Esophagus (tissue), 2 donors: ENCODE data around the gene FHIT. TPM values are rescaled to one million over a fixed set of nuclear protein-coding genes. Genes with fewer than 3 reads are reported as not detected.
"Not testable (repeated sequence)": the region's sequence is repeated elsewhere in the genome, so short reads cannot be mapped to it uniquely, and the experiment has no call there.

Experiments used
- H3K27ac ChIP-seq, 2 donors: one replicate each; pipeline ENCODE4 v1.5.1; 2013; ENCODE audit warnings: low read depth in 2 of 2, mild to moderate bottlenecking in 2 of 2, inconsistent platforms in 1 of 2, low read length in 1 of 2, moderate library complexity in 1 of 2
- H3K27me3 ChIP-seq, 2 donors: one replicate each; pipeline ENCODE4 v1.6.1; 2013; ENCODE audit warnings: low read length in 2 of 2, control low read depth in 1 of 2, mild to moderate bottlenecking in 1 of 2; ENCODE audit not compliant: insufficient read depth in 2 of 2, control insufficient read depth in 1 of 2
- H3K36me3 ChIP-seq, 2 donors: one replicate each; pipeline ENCODE4 v1.6.1; 2013; ENCODE audit warnings: low read length in 1 of 2; ENCODE audit not compliant: control insufficient read depth in 2 of 2, insufficient read depth in 2 of 2
- H3K4me1 ChIP-seq, 2 donors: one replicate each; pipeline ENCODE4 v1.6.1; 2013; ENCODE audit warnings: low read length in 1 of 2; ENCODE audit not compliant: control insufficient read depth in 2 of 2, insufficient read depth in 2 of 2
- H3K4me3 ChIP-seq, 2 donors: one replicate each; pipeline ENCODE4 v1.5.1; 2013; ENCODE audit warnings: low read length in 2 of 2, mild to moderate bottlenecking in 2 of 2, low read depth in 1 of 2, moderate library complexity in 1 of 2
- H3K9me3 ChIP-seq, 2 donors: one replicate each; pipeline ENCODE4 v1.6.1; 2013; ENCODE audit warnings: mild to moderate bottlenecking in 2 of 2, low read depth in 1 of 2, low read length in 1 of 2, moderate library complexity in 1 of 2; ENCODE audit not compliant: control insufficient read depth in 2 of 2, insufficient read depth in 1 of 2
- WGBS, 2 donors: extraction: QIAGEN DNeasy Blood & Tissue Kit; methylation state at CpG; one replicate each; pipeline ENCODE4 v1.1.7; 2013; 5-methylcytosine and 5-hydroxymethylcytosine counted together
- polyA plus RNA-seq, 2 donors: library from polyadenylated mRNA; stranded (reverse); fragments of 200-250 nt; gene quantifications; one replicate each; pipeline ENCODE4 v1.2.3, GENCODE V29; 2013
- donor health status: healthy with polysubstance abuse.
- donor health status: Bipolar disorder and iron deficiency.

FHIT gene
- polyA plus RNA-seq, 2 donors = 3.4 to 5.0 TPM

DNA sequence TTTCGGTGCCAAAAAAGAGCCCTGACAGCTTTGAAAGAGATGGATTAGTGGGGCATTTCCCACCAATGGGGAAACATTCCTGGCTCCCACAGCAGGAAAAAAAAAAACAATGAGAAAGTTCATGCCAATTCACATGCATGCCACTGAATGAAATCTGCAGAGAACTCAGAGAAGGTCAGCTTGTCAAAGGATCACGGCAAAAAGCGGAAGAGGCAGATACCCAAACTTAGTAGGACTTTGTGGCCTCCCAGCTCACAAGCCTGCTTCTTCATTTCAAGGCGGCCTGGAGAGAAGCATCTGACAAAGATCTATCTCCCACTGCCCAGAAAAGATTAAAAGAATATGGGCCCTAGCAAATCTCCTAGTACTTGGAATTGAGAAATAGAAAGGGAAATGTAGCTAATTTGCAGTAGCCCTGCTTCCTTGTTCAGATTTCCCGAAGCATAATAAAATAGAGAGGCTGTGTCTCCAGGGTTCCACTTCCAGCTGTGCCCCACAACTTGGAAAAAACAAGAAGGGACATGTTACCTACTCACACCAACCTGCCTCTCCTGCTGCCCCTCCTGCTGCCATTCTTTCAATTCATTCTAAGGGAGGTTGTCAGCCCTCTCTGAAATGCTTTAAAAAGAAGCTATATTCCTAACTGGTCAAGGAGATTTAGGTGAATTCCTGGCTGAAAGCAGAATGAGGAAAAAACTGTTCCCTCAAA is 170.4 kb downstream of the FHIT start:
- Histone ChIP-seq H3K27ac (no peak overlapping the region), H3K4me1 (no peaks in the 10 kb centered on the region), H3K27me3 (no peaks in the 10 kb centered on the region), H3K4me3 (no peak overlapping the region), H3K9me3 (no peaks in the 10 kb centered on the region), H3K36me3 (no peaks in the 10 kb centered on the region)
- 55 to 62% methylated on average over 5 of the region's 5 CpGs for WGBS, 2 donors

DNA sequence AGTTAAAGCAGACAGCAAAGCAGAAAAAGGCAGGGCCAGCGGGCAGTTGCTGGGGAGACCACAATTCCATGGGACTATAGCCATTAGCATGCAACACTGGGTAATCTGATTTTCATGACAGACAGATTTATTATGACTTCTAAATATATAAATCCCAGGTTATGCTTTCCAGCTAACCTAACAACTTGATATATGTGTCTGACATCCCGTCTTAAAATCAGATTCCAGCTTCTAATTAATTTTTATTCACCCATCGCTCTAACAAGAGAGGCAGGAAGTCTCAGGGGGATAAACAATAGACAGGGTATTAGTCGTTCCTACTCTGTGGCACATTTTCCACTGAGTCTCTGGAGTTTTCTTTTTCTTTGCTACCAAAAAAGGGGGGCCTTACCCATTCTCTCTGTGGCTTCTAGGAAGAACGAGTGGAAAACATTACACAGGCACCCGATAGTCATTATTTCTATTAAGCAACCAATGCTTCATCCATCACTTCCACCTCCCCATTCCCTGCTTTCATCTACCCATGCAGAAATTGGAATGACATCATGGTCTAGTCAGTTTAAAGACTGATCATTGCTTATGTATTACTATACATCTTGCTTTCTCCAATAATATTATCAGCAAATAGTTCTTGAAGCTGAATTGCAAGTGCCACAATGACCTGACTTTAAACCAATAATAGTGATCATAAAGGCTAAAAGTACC is 173.1 kb downstream of the FHIT start:
- H3K9me3 ChIP-seq = no peaks in the 10 kb centered on the region
- 66 to 71% methylated on average over 6 of the region's 6 CpGs for WGBS, 2 donors
- no peak overlapping the region for H3K4me3 ChIP-seq
- no peak overlapping the region for H3K27ac ChIP-seq
- no peaks in the 10 kb centered on the region for H3K4me1 ChIP-seq
- no peaks in the 10 kb centered on the region for H3K27me3 ChIP-seq
- no peaks in the 10 kb centered on the region for H3K36me3 ChIP-seq

DNA sequence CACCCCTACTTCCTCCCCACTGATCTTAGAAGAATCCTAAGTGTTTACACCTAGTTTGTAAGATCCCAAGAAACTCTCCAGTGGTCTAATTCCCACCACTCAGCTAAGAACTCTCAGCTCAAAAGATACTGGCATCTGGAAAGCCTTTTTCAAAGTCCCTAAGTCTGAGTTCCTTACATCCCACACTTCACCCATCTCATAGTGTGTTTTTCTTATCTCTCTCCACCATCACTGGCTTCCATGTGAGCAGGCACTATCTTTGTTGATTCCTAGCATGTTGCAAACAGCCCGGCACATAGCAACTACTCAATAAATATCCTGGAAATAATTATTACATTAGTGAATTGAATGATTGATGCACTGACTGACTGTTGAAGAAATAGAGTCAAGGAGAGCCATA is 173.7 kb downstream of the FHIT start:
- WGBS, 2 donors = 89 to 97% methylated on average over 1 of the region's 1 CpG
- H3K4me1 ChIP-seq = no peaks in the 10 kb centered on the region
- H3K27ac ChIP-seq = no peak overlapping the region
- H3K4me3 ChIP-seq = no peak overlapping the region
- no peaks in the 10 kb centered on the region for H3K9me3 ChIP-seq
- H3K36me3 ChIP-seq = no peaks in the 10 kb centered on the region
- H3K27me3 ChIP-seq = no peaks in the 10 kb centered on the region

DNA sequence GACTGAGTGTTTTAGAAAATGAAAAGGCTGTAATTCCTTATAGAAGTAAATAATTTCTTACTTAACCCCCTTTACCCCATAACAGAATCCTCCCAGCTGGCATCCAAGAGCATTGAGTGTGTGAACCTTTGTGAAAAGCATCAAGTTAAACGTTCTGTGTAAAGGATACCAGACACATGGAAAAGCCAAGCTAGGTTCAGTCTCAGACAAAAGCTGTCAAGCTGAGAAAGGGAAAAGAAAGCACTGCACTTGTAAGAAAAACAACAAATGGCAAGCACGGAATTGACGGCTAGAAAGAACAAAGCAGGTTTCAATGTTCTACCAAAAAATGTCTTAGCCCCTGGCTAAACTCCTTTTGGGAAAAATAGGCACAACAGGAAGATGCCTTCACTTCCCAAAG is 176.5 kb downstream of the FHIT start:
- no peaks in the 10 kb centered on the region for H3K27me3 ChIP-seq
- H3K4me3 ChIP-seq = no peak overlapping the region
- no peaks in the 10 kb centered on the region for H3K4me1 ChIP-seq
- no peak overlapping the region for H3K27ac ChIP-seq
- H3K9me3 ChIP-seq = no peaks in the 10 kb centered on the region
- no peaks in the 10 kb centered on the region for H3K36me3 ChIP-seq
- 63 to 69% methylated on average over 3 of the region's 3 CpGs for WGBS, 2 donors

DNA sequence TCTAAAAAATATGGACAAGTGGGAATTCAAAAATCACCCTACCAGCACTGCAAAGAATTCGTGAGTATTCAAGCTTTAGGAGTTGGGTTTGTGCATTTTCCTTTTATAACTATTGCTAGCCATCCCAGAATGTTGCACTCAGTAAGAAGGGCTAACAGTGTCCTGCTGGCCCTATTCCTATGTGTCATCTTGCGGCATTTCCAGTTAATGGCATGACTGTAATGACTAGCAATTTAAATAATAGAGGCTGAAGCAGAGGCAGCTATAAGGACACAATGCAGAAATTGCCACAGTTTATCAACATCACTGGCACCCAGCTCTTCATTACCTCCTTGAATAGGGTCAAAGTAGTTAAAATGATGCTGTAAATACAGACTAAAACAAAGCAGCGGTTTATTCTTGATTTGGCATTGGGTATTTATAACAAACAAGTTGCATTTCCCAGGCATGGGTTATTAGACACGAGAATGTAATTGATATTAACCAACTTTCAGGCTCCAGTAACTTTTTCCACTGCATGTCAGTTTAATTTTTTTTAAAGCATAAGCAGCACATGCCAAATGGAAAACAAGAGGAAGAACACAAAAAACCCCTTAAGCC is 177.6 kb downstream of the FHIT start:
- no peaks in the 10 kb centered on the region for H3K27me3 ChIP-seq
- no peaks in the 10 kb centered on the region for H3K9me3 ChIP-seq
- H3K4me3 ChIP-seq = no peak overlapping the region
- no peaks in the 10 kb centered on the region for H3K36me3 ChIP-seq
- H3K27ac ChIP-seq = no peak overlapping the region
- H3K4me1 ChIP-seq = no peaks in the 10 kb centered on the region
- 87% methylated on average over 4 of the region's 4 CpGs for WGBS, 2 donors

DNA sequence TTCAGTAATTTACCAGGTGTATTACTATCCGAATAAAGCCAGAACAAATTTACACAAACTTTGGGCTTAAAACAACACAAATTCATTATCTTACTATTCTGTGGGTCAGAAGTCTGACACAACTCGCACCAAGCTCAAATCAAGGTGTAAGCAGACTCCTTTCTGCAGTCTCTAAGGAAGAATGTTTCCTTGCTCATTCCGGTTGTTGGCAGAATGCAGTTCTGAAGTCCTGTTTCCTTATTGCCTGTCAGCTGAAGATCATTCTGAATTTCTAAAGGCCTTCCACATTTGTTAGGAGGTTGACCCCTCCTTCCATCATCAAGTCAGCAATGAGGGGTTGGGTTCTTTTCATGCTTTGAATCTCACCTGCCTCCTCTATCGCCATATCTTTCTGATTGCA is 183.2 kb downstream of the FHIT start:
- WGBS, 2 donors = 91 to 95% methylated on average over 4 of the region's 4 CpGs
- H3K9me3 ChIP-seq = no peaks in the 10 kb centered on the region
- no peaks in the 10 kb centered on the region for H3K36me3 ChIP-seq
- H3K27me3 ChIP-seq = no peaks in the 10 kb centered on the region
- no peak overlapping the region for H3K4me3 ChIP-seq
- H3K4me1 ChIP-seq = no peaks in the 10 kb centered on the region
- H3K27ac ChIP-seq = no peak overlapping the region

DNA sequence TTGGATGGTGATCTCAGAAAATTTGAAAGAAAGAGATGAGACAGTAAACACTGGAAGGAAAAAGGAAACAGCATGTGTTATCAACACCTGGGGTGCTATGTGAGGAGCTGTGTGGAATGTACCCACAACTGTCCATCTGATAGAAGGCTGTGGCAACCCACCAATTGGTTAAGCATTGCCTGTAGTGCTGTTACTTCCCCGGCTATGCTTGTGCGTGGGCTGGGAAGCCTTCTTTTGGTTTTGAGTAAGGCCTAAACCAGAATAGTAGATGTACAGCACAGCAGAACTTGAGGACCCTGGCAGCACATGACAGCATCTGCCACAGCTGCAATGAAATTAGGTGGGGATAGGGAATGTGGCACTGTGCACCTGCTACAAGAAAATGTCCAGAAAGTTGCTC is 184.5 kb downstream of the FHIT start:
- 90 to 91% methylated on average over 2 of the region's 2 CpGs for WGBS, 2 donors

DNA sequence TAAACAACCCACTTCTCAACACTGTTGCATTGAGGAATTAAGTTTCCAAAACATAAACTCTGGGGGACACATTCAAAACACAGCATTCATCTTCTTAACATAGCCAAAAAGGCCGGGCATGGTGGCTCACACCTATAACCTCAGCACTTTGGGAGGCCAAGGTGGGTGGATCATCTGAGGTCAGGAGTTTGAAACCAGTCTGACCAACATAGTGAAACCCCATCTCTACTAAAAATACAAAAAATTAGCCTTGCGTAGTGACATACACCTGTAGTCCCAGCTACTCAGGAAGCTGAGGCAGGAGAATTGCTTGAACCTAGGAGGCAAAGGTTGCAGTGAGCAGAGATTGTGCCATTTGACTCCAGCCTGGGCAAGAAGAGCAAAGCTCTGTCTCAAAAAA is 185.0 kb downstream of the FHIT start:
- H3K4me3 ChIP-seq, H3K27me3 ChIP-seq, H3K27ac ChIP-seq, H3K36me3 ChIP-seq, H3K9me3 ChIP-seq, H3K4me1 ChIP-seq: not testable (repeated sequence)
- 93 to 94% methylated on average over 2 of the region's 2 CpGs for WGBS, 2 donors

More for the DNA sequence above, 184.5 kb downstream of the FHIT start:
- H3K27ac ChIP-seq = no peak overlapping the region
- no peaks in the 10 kb centered on the region for H3K9me3 ChIP-seq
- no peak overlapping the region for H3K4me3 ChIP-seq
- H3K27me3 ChIP-seq = no peaks in the 10 kb centered on the region
- no peaks in the 10 kb centered on the region for H3K36me3 ChIP-seq
- no peaks in the 10 kb centered on the region for H3K4me1 ChIP-seq

DNA sequence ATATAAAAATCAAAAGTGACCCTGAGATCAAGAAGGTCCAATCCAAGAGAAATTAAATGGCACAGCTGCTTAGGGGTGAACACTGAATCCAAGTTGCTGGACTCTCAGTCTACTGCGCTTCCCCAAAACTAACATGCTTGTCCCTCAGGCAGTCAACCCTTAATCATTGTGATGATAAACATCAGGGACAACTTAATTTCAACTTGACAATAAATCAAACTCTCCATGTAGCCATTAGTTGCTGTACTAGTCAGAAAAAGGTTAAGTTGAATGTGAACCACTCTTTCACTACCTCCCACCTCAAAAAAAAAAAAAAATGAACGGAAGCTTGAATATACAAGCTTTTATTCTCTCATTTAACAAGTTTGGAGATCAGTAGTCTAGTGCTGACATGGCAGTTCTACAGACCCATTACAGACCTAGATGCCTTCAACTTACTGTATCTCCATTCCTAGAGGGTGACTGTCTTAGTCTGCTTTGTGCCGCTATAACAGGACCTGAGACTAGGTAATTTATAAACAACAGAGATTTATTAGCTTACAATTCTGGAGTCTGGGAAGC is 185.7 kb downstream of the FHIT start:
- Histone ChIP-seq H3K27me3 (no peaks in the 10 kb centered on the region), H3K27ac (no peak overlapping the region), H3K9me3 (no peaks in the 10 kb centered on the region), H3K4me1 (no peaks in the 10 kb centered on the region), H3K4me3 (no peak overlapping the region), H3K36me3 (no peaks in the 10 kb centered on the region)
- 55 to 76% methylated on average over 3 of the region's 3 CpGs for WGBS, 2 donors
